HL-60 (cell line): ENCODE measurements around the gene NRIP1.
"Not testable (repeated sequence)": the region's sequence is repeated elsewhere in the genome, so short reads cannot be mapped to it uniquely, and the experiment has no call there.

Experiments
- DNase-seq, 2 experiments: peaks; one replicate each; pipeline ENCODE4 v3.0.0-alpha.2; 2010 to 2020; ENCODE audit warnings: low read depth in 1 of 2, low spot score in 1 of 2
- H3K27ac ChIP-seq: fragments of 250-450 bp; sonication (Bioruptor Pico); replicated peaks from 2 replicates; pipeline ENCODE4 v1.5.1; 2020; ENCODE audit warnings: mild to moderate bottlenecking, moderate library complexity
- H3K27me3 ChIP-seq: fragments of 250-450 bp; sonication (Bioruptor Pico); 2 replicates; pipeline ENCODE4 v1.5.1; 2021; ENCODE audit warnings: mild to moderate bottlenecking, moderate library complexity; ENCODE audit not compliant: insufficient read depth, poor library complexity, severe bottlenecking
- H3K4me3 ChIP-seq: replicated peaks from 2 replicates; pipeline ENCODE4 v1.5.1; 2011; ENCODE audit warnings: mild to moderate bottlenecking, control low read depth, low read length; ENCODE audit not compliant: insufficient read depth
- GABPA ChIP-seq: IDR thresholded peaks from 2 replicates; pipeline ENCODE4 v1.6.1; 2012; ENCODE audit warnings: low read depth
- POLR2AphosphoS5 ChIP-seq: IDR thresholded peaks from 2 replicates; pipeline ENCODE4 v1.6.1; 2012; ENCODE audit warnings: low read depth
- REST ChIP-seq: IDR thresholded peaks from 2 replicates; pipeline ENCODE4 v1.6.1; 2012; ENCODE audit warnings: low read depth; ENCODE audit not compliant: insufficient replicate concordance
- SPI1 ChIP-seq: IDR thresholded peaks from 2 replicates; pipeline ENCODE4 v1.6.1; 2012; ENCODE audit warnings: low read depth, mild to moderate bottlenecking, borderline replicate concordance
- TF ChIP-seq, protein P1 (sequence below): IDR thresholded peaks from one replicate; pipeline ENCODE4 v1.5.1; 2011; ENCODE audit warnings: low read length, control low read depth, inconsistent platforms; ENCODE audit not compliant: insufficient read depth

The NRIP1 gene

GRCh38 chr21:15031790-15032357 lies 32.9 kb downstream of the NRIP1 start:
- H3K4me3 ChIP-seq = no peak overlapping the region
- H3K27ac ChIP-seq = no peak overlapping the region
- no peak for DNase-seq
- no peaks in the 10 kb centered on the region for H3K27me3 ChIP-seq
- TF ChIP-seq REST (no peak), SPI1 (no peak), GABPA (no peak), POLR2AphosphoS5 (no peak)
- TF ChIP-seq, protein P1, sequence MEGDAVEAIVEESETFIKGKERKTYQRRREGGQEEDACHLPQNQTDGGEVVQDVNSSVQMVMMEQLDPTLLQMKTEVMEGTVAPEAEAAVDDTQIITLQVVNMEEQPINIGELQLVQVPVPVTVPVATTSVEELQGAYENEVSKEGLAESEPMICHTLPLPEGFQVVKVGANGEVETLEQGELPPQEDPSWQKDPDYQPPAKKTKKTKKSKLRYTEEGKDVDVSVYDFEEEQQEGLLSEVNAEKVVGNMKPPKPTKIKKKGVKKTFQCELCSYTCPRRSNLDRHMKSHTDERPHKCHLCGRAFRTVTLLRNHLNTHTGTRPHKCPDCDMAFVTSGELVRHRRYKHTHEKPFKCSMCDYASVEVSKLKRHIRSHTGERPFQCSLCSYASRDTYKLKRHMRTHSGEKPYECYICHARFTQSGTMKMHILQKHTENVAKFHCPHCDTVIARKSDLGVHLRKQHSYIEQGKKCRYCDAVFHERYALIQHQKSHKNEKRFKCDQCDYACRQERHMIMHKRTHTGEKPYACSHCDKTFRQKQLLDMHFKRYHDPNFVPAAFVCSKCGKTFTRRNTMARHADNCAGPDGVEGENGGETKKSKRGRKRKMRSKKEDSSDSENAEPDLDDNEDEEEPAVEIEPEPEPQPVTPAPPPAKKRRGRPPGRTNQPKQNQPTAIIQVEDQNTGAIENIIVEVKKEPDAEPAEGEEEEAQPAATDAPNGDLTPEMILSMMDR = no peak

DNA sequence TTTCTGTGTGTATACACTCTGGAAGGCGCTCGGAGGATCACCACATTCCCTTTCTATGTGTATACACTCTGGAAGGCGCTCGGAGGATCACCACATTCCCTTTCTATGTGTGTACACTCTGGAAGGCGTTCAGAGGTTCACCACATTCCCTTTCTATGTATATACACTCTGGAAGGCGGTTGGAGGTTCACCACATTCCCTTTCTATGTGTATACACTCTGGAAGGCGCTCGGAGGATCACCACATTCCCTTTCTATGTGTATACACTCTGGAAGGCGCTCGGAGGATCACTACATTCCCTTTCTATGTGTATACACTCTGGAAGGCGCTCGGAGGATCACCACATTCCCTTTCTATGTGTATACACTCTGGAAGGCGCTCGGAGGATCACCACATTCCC lies 33.4 kb downstream of the NRIP1 start:
- DNase-seq, H3K27ac ChIP-seq, H3K27me3 ChIP-seq, H3K4me3 ChIP-seq: not testable (repeated sequence)

- not testable (repeated sequence) for H3K4me3 ChIP-seq, DNase-seq, H3K27me3 ChIP-seq, H3K27ac ChIP-seq
These were observed 33.9 kb downstream of the NRIP1 start for GRCh38 chr21:15030861-15031260.

GRCh38 chr21:15029077-15029476 lies 35.7 kb downstream of the NRIP1 start:
- Histone ChIP-seq H3K4me3 (no peak overlapping the region), H3K27me3 (no peaks in the 10 kb centered on the region), H3K27ac (no peak overlapping the region)
- TF ChIP-seq, protein P1 = no peak
- TF ChIP-seq REST (no peak), SPI1 (no peak), POLR2AphosphoS5 (no peak), GABPA (no peak)
- DNase-seq = no peak

DNA sequence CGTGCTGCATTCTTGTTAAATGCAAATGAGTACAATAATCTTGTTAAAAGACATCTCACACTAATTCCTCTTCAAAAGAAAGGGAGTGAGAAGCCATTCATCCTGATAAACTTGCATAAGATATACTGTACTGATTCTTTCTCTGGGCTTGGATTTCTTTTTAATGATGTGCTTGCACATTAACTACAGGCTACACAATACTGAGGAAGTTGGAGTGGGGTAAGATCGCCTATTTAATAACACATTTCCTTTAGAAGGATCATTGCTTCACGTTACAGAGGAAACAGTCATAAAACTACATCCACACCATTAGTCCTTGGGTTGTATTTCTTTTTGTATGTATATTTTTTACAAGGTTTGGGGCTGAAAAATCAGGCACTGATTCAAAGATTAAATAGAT lies 36.6 kb downstream of the NRIP1 start:
- TF ChIP-seq SPI1 (peak; percentile 15; the same call in 1 of the 2 replicates), POLR2AphosphoS5 (no peak)
- no peak overlapping the region for H3K4me3 ChIP-seq
- peak in 1 of 2 experiments; percentile 10 for DNase-seq

More for the DNA sequence above, 36.6 kb downstream of the NRIP1 start:
- no peak overlapping the region for H3K27ac ChIP-seq
- H3K27me3 ChIP-seq = no peaks in the 10 kb centered on the region
